Stimulated activated CD8-positive, alpha-beta memory T cell treated with anti-CD3 and anti-CD28 coated beads, Interleukin-15, amount 100 ng/mL, for 4 hours (primary cell): ENCODE measurements around the gene BATF2.
"Not testable (repeated sequence)": the region's sequence is repeated elsewhere in the genome, so short reads cannot be mapped to it uniquely, and the experiment has no call there.

ENCODE experiments used
- DNase-seq, 2 donors: peaks; one replicate each; pipeline ENCODE4 v3.0.0-alpha.2; 2020; ENCODE audit warnings: low read depth in 2 of 2

Gene BATF2

GRCh38 chr11:65013130-65013887 is 16.5 kb upstream of the BATF2 start:
- peak; percentile 78 to 84 for DNase-seq

GRCh38 chr11:65008873-65009272 is 12.1 kb upstream of the BATF2 start:
- no peak for DNase-seq

DNA sequence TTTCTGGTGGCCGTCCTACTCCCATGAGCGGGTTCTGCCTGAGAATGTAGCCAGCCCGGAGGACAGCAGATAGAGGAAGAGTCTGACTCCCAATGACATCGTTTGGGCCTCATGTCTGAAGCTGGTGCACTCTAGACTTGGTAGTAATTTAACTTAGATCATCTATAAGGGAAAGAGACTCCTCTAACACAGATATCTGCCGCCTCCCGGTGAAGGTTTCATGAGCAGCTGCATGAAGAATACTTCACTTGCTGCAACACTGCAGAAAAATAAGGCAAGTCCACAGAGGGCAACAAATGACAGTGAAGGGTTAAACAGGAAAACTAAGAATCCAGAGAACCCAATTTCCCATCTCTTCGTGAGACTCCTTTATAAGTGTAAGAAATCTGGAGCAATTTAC is 11.2 kb upstream of the BATF2 start:
- no peak for DNase-seq

DNA sequence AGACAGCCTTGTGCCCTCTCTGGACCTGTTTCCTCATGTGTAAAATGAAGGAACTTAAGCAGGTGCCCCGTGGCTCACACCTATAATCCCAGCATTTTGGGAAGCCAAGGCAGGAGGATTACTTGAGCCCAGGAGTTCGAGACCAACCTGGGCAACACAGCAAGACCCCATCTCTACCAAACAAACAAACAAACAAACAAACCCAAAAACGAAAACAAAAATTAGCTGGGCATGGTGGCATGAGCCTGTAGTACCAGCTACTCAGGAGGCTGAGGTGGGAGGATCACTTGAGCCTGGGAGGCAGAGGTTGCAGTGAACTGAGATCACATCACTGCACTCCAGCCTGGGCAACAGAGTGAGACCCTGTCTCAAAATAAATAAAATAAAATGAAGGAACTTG is 7.2 kb upstream of the BATF2 start:
- DNase-seq: not testable (repeated sequence)

DNA sequence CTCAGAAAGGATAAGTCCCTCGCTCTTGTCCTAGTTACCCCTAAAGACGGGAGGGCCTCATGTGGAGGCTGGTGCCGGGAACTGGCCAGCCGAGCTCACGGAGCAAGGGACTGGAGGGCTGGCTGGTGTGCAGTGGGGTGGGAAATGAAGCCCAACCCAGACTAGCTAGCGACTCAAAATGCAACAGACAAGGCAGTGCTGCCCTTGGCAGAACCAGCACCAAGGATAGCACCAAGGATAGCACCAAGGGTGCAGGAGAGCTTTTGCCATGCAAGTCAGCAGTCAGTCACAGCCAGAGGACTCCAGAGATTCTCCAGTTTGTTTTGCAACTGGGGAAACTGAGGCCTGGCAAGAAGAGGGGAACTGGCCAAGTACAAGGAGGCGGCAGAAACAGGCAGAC is 6.5 kb upstream of the BATF2 start:
- no peak for DNase-seq

- DNase-seq: no peak
These were observed 5.9 kb upstream of the BATF2 start for GRCh38 chr11:65002706-65003105.

GRCh38 chr11:64999478-64999877 is 2.7 kb upstream of the BATF2 start:
- DNase-seq: no peak

- DNase-seq: no peak
These were observed 2.1 kb upstream of the BATF2 start for GRCh38 chr11:64998690-64999431.

- DNase-seq: no peak
These were observed 1.4 kb upstream of the BATF2 start for GRCh38 chr11:64998141-64998540.

- DNase-seq: no peak
These were observed 453 bp downstream of the BATF2 start for GRCh38 chr11:64996327-64996709.

GRCh38 chr11:64994318-64994717 is 2.5 kb downstream of the BATF2 start:
- DNase-seq: no peak

DNA sequence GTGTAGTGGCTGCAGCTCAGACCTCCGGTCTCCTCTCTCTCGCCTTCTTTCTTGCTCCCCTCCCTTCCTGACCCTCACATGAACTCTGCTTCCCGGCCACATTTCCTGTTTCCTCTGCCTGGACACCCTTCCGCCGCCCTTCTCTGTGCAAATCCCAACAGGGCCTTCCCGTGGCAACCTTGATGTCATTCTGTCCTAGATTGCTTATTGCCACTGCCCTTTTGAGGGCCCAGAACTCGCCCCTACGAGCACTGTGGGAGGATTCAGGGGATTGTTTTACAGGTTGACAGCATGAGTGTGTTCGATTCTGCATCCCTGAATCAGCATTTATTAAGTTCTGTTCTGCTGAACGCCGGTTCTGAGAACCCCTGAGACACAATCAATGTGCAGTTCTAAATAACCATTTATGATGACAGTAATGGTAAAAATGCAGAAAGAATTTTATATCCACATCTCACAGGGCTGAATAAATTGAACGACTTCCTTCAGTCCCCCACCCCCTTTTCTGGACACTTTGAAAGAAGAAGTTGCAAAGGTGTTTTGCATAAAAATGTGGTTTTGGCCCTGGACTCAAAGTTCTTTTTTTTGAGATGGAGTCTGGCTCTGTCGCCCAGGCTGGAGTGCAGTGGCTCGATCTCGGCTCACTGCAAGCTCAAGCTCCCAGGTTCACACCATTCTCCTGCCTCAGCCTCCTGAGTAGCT is 6.4 kb downstream of the BATF2 start:
- no peak for DNase-seq

- no peak for DNase-seq
These were observed 7.4 kb downstream of the BATF2 start for GRCh38 chr11:64989416-64989815.

- DNase-seq: no peak
These were observed 8.5 kb downstream of the BATF2 start for GRCh38 chr11:64987998-64988854.

DNA sequence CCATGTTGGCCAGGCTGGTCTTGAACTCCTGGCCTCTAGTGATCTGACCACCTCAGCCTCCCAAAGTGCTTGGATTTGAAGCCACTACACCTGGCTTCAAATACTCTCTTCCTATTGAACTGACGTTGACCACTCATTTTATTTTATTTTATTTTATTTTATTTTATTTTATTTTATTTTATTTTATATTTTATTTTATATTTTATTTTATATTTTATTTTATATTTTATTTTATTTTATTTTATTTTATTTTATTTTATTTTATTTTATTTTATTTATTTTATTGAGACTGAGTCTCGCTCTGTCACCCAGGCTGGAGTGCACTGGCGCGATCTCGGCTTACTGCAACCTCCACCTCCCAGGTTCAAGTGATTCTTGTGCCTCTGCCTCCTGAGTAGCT is 13.4 kb downstream of the BATF2 start:
- DNase-seq: not testable (repeated sequence)

GRCh38 chr11:64976651-64977050 is 20.1 kb downstream of the BATF2 start:
- DNase-seq: no peak

- DNase-seq: no peak
These were observed 22.6 kb downstream of the BATF2 start for GRCh38 chr11:64974124-64974523.

GRCh38 chr11:64971421-64972233 is 25.1 kb downstream of the BATF2 start, which contains the start of gene MAJIN:
MAJIN (minus strand) TSS chr11:64972108; CDS start chr11:64959405, 12,703 bp downstream.
- DNase-seq: peak; percentile 69 to 71

DNA sequence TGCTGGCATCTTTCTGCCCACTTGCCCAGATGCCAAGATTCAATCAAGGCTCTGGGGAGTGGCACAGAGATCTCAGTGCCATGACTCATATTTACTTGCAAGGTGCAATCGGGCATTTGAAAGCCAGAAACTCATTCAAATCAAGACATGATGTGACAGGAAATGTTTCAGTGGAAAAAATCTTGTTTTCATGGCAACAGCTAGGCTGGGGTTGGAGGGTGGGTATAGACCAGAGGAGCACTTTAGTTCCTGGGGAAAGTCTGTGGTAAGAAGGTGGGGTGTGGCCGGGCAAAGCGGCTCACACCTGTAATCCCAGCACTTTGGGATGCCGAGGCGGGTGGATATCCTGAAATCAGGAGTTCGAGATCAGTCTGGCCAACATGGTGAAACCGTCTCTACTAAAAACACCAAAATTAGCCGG is 26.0 kb downstream of the BATF2 start:
- no peak for DNase-seq

DNA sequence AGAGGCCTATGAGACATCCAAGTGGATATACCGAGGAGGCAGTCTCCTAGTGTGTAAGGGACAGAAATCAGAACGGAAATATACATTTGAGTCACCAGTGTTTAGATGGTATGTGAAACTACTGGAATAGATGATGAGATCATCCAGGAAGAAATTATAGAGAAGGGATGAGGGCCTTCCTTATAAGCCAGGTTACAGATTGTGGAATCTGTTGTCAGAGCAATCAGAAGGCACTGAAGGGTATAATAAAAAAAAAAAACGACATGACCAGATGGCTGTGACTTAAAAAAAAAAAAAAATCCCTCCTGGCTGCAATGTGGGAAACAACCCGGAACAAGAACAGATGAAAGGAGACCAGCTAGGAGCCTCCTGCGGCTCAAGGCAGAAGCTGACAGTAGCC is 27.6 kb downstream of the BATF2 start:
- DNase-seq: no peak

DNA sequence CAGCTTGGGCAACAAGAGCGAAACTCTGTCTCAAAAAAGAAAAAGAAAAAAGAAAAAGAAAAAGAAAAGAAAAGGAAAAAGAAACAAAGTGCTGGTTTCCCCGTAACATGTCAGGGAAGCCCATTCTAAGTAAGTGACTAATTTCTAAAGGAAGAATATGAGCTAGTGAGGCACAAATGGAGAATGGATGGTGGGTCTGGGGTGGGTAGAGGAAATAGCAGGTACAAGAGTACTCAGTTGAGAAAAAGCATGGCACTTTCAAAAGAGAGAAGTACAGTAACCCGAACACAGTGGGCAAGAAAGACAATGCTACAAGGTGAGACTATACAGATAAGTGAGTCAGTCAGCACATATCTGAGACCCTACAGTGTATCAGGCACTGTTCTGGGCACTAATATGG is 29.4 kb downstream of the BATF2 start:
- DNase-seq: no peak
